Measurements from ENCODE around the gene CDK2.

CDK2 gene

DNA sequence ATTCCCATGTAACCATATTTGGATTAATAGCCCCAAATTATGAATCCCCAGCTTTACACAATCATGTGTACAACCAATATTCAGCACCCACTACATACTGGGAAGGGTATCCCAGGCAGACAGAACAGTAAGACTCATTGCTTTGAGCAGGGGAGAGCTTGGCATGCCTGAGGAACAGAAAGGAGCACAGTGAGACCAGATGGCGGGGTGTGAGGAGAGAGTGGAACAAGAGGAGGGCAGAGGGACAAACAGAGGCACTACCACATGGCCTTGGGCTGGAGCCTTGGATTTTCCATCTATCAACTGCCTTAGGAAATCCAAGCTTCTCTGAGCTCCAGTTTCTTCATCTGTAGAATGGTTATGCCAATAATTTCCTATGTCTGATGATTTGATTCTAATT, 31.9 kb upstream of the CDK2 start:
- no peak for DNase-seq

DNA sequence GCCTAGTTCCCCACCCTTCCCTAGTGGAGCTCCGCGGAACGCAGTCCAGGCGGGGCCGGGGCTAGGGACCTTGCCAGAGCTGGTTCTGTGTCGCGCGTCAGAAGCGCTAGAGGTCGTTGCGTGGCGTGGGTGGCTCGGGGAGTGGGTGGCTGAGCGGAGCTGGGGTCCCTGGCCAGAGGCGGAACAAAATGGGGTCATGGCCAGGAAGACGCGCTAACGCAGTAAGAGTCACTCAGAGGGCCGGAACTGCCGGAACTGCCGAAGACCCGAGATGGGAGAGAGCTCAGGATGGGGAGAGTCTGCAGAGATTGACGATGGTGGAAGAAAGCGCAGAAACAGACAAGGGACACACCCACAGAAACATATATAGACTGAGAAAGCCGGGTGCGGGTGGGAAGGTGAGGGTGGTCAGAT, 30.9 kb upstream of the CDK2 start:
- DNase-seq: peak; percentile 28

- no peak for DNase-seq
Observed at GRCh38 chr12:55937981-55938380, 28.6 kb upstream of the CDK2 start.

- no peak for DNase-seq
Observed at GRCh38 chr12:55938826-55939501, 27.7 kb upstream of the CDK2 start.

DNA sequence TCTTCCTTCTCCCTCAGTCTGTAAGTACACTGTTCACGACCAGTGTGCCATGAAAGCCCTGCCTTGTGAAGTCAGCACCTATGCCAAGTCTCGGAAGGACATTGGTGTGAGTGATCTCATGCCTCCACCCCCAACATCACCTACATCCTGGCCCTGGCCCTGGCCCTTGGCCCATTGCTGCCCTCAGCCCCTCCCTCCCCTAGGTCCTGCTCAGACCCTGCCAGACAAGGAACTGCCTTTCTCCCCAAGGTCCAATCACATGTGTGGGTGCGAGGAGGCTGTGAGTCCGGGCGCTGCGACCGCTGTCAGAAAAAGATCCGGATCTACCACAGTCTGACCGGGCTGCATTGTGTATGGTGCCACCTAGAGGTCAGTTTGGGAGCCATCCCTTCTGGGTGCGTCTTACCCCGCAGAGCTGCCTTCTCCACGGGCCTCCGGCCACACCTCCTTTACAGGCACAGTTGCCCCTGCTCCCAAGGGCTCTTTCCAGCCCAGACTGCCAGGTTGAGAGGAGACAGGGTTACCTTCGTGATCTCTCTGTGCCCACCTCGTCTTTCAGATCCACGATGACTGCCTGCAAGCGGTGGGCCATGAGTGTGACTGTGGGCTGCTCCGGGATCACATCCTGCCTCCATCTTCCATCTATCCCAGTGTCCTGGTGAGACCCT, 26.4 kb upstream of the CDK2 start:
- peak; percentile 77 for DNase-seq

GRCh38 chr12:55942055-55942454, 24.6 kb upstream of the CDK2 start:
- no peak for DNase-seq

- DNase-seq: no peak
Observed at GRCh38 chr12:55942577-55943136, 24.0 kb upstream of the CDK2 start.

DNA sequence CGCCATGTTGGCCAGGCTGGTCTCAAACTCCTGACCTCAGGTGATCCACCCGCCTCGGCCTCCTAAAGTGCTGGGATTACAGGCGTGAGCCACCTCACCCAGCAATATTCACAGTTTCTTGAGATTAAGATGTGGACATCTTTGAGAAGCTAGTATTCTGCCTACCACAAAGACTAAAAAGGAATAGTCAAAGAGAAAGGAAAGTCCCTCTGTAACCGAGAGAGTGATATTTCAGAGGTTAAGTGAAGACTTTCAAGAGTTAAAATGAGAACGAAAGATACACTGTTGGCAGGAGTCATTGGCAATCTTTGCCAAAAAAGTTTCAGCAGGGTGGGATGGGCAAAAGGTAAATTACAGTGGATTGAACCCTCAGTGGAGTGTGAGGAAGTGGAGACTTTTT, 20.1 kb upstream of the CDK2 start:
- DNase-seq: no peak

DNA sequence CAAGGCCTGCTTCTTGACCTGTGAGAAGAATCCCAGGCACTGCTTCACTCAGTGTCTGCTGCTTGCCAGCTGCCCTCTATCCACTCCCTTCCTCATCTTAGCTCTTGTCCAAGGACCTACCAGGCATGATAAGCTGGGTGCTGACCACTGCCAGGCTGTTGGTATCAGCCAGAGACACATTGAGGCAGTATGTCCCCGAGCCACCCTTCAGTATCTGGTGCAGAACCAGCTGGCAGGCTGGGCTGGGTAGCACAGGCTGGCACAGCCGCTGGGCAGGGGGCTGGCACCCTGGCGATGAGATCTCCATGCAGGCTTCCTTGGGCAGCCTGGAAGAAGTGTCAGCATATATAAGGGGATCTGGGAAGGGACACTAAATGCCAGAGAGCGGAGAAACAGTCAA, 11.3 kb upstream of the CDK2 start:
- DNase-seq: no peak

- DNase-seq: no peak
Observed at GRCh38 chr12:55955800-55956508, 10.7 kb upstream of the CDK2 start.

DNA sequence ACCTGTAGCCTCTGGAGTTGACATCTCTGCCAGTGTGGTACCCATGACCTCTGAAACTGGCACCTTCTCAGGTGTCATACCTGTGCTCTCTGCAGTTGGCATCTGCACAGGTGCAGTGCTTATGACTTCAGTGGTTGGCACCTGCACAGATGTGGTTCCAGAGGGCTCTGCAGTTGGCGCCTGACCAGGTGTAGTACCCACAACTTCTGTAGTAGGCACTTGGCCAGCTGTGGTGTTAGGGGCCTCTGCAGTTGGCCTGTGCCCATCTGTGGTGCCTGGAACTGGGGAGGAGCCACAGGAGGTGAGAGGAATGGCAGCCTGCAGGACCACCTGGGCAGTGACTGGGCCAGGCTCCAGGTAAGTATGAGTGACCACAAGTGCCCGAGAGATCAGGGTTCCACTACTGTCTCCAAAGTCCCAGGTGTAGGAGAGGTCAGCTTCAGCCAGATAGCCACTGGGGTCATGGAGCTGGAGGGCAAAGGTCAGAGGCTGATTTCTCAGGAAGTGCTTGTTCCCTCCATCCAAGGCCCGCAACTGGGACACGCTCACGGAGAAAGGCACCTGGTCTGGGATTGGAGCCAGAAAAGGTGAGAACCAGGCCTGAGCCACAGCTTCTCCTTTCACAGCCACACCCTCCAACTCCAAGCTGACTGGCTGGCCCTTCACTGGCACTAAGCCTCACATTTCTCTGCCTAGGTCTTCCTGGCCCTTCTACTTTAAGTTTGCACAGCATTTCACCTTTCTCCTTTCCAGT, 9.3 kb upstream of the CDK2 start:
- no peak for DNase-seq

DNA sequence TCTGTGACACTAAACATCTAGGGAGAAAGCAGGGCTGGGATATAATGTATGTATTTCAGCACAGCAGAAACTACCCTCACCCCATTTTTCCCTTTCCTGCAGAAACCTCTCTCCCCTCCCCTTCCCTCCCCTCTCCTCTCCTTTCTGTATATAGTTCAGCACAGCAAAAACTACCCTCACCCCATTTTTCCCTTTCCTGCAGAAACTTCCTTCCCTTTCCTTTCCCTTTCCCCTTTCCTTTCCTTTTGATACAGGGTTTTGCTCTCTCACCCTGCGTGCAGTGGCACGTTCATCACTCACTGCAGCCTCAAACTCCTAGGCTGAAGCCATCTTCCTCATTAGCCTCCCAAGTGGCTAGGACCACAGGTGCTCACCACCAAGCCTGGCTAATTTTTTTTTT, 2.9 kb upstream of the CDK2 start:
- DNase-seq: no peak

GRCh38 chr12:55965240-55965639, 1.4 kb upstream of the CDK2 start:
- DNase-seq: no peak

DNA sequence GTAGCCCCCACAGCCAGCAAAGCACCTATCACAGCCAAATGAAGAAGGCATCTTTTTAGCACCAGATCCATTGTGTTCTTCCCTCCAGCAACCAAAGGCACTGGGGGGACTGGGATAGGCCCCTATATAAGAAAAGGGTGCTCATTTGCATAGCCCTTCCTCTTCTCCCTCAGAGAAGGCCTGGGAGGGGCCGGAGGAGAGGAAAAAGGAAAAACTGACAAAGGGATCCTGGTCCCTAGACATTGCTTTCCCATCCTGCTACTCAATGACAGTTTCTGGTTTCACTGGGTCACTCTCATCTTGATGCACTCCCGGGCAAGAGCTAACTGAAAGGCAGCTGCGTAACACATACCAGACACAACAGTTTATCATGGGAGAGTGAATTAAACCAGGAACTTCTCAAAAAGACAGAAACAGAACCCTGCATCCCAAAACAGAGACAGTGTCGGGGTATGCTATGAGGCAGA, 656 bp upstream of the CDK2 start, which contains the start of gene PMEL:
TSS of gene PMEL (minus strand) at position 102 of the 467 bp plus-strand sequence. CDS start at position 71, 31 bp downstream.
- DNase-seq: no peak

DNA sequence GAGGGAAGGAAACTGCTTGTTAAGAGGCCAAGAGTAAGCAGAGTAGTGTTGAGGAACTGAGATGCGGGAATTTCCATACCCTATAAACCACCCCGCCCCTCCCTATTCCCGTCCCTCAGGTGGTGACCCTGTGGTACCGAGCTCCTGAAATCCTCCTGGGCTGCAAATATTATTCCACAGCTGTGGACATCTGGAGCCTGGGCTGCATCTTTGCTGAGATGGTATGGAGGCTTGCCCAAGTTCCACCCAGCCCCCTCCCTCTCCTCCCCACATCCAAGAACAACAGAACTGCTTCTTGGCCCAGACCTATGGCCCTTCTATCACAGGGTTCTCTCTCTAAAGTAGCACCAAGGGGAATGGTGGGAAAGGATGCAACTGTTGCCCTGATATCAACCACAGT, 2.7 kb downstream of the CDK2 start:
- no peak for DNase-seq

DNA sequence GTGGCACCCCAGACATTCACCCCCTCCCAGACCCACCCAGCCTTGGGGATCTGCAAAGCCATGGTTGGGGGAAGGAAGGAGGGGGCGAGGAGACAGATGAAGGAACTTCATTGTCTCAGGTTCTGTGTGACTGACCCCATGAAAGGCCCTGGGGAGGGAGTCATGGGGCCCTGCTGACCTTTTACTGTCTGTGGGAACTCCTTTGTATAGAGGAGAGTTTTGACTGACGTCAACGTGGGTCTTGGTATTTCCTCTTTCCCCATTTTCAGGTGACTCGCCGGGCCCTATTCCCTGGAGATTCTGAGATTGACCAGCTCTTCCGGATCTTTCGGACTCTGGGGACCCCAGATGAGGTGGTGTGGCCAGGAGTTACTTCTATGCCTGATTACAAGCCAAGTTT, 4.1 kb downstream of the CDK2 start:
- no peak for DNase-seq

DNA sequence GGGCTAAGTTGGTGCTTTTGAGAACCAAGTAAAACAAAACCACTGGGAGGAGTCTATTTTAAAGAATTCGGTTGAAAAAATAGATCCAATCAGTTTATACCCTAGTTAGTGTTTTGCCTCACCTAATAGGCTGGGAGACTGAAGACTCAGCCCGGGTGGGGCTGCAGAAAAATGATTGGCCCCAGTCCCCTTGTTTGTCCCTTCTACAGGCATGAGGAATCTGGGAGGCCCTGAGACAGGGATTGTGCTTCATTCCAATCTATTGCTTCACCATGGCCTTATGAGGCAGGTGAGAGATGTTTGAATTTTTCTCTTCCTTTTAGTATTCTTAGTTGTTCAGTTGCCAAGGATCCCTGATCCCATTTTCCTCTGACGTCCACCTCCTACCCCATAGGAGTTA, 5.4 kb downstream of the CDK2 start:
- DNase-seq: no peak

- DNase-seq: no peak
Observed at GRCh38 chr12:55972456-55972855, 5.8 kb downstream of the CDK2 start.

- DNase-seq: no peak
Observed at GRCh38 chr12:55972911-55973598, 6.4 kb downstream of the CDK2 start.

DNA sequence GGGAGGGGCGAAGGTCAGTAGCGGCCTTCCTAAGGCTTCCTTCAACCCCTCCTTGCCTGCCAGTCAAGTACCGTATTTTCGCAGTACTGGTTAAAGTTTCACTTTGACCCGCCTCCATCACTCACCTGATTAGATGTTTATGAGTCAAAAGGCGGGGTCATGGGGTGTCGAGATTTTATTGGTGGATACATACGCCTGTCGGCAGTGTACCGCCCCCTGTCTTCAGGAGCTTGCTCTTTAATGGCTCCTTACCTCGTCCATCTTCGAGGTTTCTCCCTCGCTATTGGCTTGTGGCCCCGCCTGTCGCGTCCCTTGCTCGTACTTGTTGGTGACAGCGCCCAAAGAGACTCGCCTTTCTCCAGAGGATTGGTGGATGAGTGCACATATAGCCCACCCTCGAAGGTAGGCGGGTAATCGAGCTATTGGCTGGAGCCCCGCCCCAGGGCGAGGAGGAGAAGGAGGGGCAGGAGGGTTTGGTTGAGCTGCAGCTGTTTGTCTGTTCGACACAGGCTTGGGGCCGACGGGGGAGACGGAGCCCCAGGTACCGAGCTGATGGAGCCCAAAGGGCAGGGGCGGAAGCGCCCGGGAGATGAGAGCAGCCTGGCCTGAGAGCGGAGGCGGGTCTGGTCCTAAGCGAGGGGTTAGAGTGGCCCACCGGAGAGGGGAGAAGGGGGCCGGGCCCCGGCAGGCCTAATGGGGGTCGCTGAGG, 7.1 kb downstream of the CDK2 start, which contains the start of gene RAB5B:
TSS of gene RAB5B (plus strand) at position 480 of the 709 bp plus-strand sequence. CDS start 12,883 bp downstream, outside the sequence.
- peak; percentile 85 for DNase-seq

DNA sequence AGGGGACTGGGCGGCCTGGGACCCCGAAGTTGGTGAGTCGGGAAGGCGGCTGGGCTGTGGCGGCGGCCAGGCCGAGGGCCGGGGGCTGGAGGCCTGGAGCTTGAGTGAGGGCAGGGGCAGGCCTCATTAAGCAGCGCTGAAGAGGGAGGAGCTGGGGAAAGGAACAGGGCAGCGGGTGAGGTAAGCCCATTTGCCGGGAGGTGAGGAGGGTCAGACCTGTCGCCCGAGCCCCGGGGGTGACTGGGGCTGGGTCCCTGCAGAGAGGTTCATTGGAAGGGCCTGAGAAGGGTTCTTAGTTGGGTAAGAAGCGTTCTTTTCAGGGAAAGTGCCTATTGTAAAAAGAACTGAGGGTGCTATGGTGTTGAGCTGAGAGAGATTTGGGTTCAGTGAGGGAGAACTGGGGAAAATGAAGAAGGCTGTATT, 7.7 kb downstream of the CDK2 start:
- no peak for DNase-seq
